Gastroesophageal sphincter (tissue), 4 donors: ENCODE results near the gene ZBTB7C. TPM values are rescaled to one million over a fixed set of nuclear protein-coding genes. Genes with fewer than 3 reads are reported as not detected.

Source experiments
- ATAC-seq: fragments of 150-250 bp; one replicate; pipeline ENCODE4 v1.9.1; 2016; ENCODE audit warnings: mild to moderate bottlenecking, moderate library complexity
- H3K27ac ChIP-seq, 4 donors: fragments of 200-600 bp; sonication (generic) in 3 of 4; 1 replicate in 3 of 4; 2 replicates in 1 of 4; pipeline ENCODE4 v1.5.1; 2016 to 2019
- H3K27me3 ChIP-seq: fragments of 200-600 bp; sonication (generic); one replicate; pipeline ENCODE4 v1.5.1; 2019
- H3K36me3 ChIP-seq, 2 donors: fragments of 200-600 bp; sonication (generic); one replicate each; pipeline ENCODE4 v1.5.1; 2019; ENCODE audit warnings: control low read depth in 1 of 2
- H3K4me1 ChIP-seq, 3 donors: fragments of 200-600 bp; sonication (generic); 1 replicate in 2 of 3; 2 replicates in 1 of 3; pipeline ENCODE4 v1.5.1; 2016 to 2019; ENCODE audit warnings: control low read depth in 2 of 3
- H3K4me3 ChIP-seq, 2 donors: fragments of 200-600 bp; sonication (generic); one replicate each; pipeline ENCODE4 v1.5.1; 2019; ENCODE audit warnings: mild to moderate bottlenecking in 1 of 2, moderate library complexity in 1 of 2
- H3K9me3 ChIP-seq, 3 donors: fragments of 200-600 bp; sonication (generic); one replicate each; pipeline ENCODE4 v1.5.1; 2017 to 2019; ENCODE audit warnings: control low read depth in 2 of 3
- EP300 ChIP-seq: sonication (generic); formaldehyde crosslinking; IDR thresholded peaks from one replicate; pipeline ENCODE4 v1.6.1; 2017; ENCODE audit warnings: antibody characterized with exemption, mild to moderate bottlenecking
- POLR2A ChIP-seq, 2 donors: fragments of 450-650 bp; IDR thresholded peaks; one replicate each; pipeline ENCODE4 v1.6.1; 2017; ENCODE audit warnings: antibody characterized with exemption in 2 of 2, mild to moderate bottlenecking in 2 of 2, moderate library complexity in 1 of 2
- POLR2AphosphoS5 ChIP-seq: sonication (generic); formaldehyde crosslinking; IDR thresholded peaks from one replicate; pipeline ENCODE4 v1.6.1; 2017; ENCODE audit warnings: antibody characterized with exemption
- WGBS, 2 donors: methylation state at CpG; one replicate each; pipeline ENCODE4 v1.1.5; 2018; ENCODE audit warnings: low coverage in 1 of 2; 5-methylcytosine and 5-hydroxymethylcytosine counted together
- total RNA-seq, 4 donors: library from RNA; depleted of rRNA; stranded (reverse); fragments of >200 nt; gene quantifications; one replicate each; pipeline ENCODE4 v1.1.0, GENCODE V29; 2016
- TF ChIP-seq, protein P1 (sequence below), 4 experiments: fragments of 200-600 bp in 2 of 4; fragments of 450-650 bp in 2 of 4; sonication (generic) in 1 of 4; IDR thresholded peaks; one replicate each; pipeline ENCODE4 v1.5.1; 2017 to 2019; ENCODE audit warnings: antibody characterized with exemption in 4 of 4, mild to moderate bottlenecking in 2 of 4, moderate library complexity in 2 of 4

Gene ZBTB7C
- total RNA-seq, 4 donors from 2014 or later: 7.8 to 15.4 (median 11.8) TPM

DNA sequence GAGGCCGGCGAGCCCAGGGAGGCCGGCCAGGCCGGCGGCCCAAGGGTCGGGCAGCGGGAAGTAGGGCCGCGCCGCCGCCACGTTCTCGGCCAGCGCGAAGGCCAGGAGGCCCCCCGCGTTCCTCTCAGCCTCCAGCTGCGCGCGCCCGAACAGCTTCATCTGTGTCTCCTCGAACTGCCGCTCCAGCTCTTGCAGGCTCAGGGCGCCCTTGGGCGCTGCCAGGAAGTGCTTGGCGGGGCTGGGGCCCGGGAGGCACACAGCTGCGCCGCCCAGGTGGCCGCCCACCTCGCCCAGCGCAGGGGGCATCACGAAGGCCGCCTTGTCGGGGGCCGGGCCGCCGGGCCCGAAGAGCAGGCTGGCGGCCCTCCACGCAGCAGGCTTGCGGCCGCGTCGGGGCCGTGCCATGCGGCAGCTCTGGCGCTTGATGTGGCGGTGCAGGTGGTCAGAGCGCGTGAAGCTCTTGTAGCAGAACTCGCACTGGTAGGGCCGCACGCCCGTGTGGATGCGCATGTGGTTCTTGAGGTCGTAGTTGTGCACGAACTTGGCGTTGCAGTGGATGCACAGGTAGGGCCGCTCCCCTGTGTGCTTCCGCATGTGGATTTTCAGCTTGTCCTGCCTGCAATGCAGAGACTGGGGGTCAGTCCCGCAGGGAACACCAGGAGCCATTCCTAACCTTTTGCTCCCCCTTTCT is 379.7 kb downstream of the ZBTB7C start:
- Histone ChIP-seq H3K36me3 (no peaks in the 10 kb centered on the region), H3K4me1 (peaks cover 0 to 33% (median 9%) of the 10 kb centered on the region in 3 donors), H3K27me3 (no peaks in the 10 kb centered on the region), H3K9me3 (no peaks in the 10 kb centered on the region), H3K27ac (no peak overlapping the region), H3K4me3 (no peak overlapping the region)
- ATAC-seq: no peak
- TF ChIP-seq EP300 (no peak), POLR2AphosphoS5 (no peak), POLR2A (IDR thresholded peaks at IDR 0.05) (no peak)
- TF ChIP-seq, protein P1, sequence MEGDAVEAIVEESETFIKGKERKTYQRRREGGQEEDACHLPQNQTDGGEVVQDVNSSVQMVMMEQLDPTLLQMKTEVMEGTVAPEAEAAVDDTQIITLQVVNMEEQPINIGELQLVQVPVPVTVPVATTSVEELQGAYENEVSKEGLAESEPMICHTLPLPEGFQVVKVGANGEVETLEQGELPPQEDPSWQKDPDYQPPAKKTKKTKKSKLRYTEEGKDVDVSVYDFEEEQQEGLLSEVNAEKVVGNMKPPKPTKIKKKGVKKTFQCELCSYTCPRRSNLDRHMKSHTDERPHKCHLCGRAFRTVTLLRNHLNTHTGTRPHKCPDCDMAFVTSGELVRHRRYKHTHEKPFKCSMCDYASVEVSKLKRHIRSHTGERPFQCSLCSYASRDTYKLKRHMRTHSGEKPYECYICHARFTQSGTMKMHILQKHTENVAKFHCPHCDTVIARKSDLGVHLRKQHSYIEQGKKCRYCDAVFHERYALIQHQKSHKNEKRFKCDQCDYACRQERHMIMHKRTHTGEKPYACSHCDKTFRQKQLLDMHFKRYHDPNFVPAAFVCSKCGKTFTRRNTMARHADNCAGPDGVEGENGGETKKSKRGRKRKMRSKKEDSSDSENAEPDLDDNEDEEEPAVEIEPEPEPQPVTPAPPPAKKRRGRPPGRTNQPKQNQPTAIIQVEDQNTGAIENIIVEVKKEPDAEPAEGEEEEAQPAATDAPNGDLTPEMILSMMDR (IDR thresholded peaks at IDR 0.05): no peak
- 89 to 100% methylated on average over 1 to 3 of the region's 62 CpGs for whole genome bisulfite sequencing, 2 donors

DNA sequence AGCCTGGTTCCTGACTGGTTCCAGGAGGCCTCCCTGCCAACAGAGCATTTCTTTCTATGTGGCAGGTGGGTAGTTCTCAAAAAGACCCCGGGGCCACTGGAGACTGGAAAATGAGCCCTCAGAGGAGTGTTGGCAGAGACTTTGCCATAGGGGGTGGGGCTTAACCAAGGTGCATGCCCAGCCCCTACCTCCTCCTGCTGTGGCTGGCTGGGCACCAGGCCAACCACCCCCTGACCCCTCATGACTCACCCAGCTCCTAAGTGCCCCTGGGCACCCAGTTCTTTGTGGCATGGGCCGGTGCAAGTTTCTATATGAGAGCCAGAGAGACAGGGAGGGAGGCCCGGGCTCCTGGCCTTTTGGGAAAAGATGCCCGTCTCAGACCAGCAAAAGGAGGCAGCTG is 380.5 kb downstream of the ZBTB7C start:
- Histone ChIP-seq H3K4me1 (peaks cover 0 to 41% (median 12%) of the 10 kb centered on the region in 3 donors), H3K9me3 (no peaks in the 10 kb centered on the region), H3K27me3 (no peaks in the 10 kb centered on the region), H3K36me3 (no peaks in the 10 kb centered on the region), H3K4me3 (no peak overlapping the region), H3K27ac (no peak overlapping the region)
- ATAC-seq: no peak
- TF ChIP-seq POLR2AphosphoS5 (no peak), POLR2A (IDR thresholded peaks at IDR 0.05) (no peak), EP300 (no peak)
- TF ChIP-seq, protein P1 (IDR thresholded peaks at IDR 0.05): no peak
- 83 to 92% methylated on average over 1 to 2 of the region's 4 CpGs for WGBS, 2 donors

DNA sequence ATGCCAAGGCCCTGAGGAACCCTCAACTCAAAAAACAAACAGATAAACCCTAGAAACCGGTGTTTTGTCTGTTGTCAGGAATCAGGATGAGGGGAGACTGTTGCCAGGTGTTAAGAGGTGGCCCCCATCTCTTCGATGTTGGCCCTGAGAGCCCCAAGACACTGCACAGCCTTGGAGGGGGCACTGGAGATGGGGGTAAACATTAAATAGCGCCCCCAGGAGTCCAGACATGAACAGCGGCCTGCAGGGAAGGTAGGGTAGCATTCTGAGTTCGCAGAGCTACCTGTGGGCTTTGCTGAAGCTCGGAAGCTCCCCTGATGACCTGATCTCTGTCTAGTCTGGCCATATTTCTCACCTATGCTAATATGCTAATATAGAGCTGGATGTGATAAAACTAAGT is 381.1 kb downstream of the ZBTB7C start:
- no peaks in the 10 kb centered on the region for H3K27me3 ChIP-seq
- no peak overlapping the region for H3K4me3 ChIP-seq
- H3K4me1 ChIP-seq: peaks cover 0 to 47% (median 18%) of the 10 kb centered on the region in 3 donors
- H3K27ac ChIP-seq: peak overlapping the region in 3 of 4 donors; percentile 11 to 63 (median 60)
- H3K36me3 ChIP-seq: no peaks in the 10 kb centered on the region
- TF ChIP-seq POLR2A (IDR thresholded peaks at IDR 0.05) (no peak), POLR2AphosphoS5 (no peak), EP300 (no peak)
- TF ChIP-seq, protein P1 (IDR thresholded peaks at IDR 0.05): no peak
- H3K9me3 ChIP-seq: no peaks in the 10 kb centered on the region
- no peak for ATAC-seq
- 100% methylated on average over 1 to 3 of the region's 6 CpGs for WGBS, 2 donors

DNA sequence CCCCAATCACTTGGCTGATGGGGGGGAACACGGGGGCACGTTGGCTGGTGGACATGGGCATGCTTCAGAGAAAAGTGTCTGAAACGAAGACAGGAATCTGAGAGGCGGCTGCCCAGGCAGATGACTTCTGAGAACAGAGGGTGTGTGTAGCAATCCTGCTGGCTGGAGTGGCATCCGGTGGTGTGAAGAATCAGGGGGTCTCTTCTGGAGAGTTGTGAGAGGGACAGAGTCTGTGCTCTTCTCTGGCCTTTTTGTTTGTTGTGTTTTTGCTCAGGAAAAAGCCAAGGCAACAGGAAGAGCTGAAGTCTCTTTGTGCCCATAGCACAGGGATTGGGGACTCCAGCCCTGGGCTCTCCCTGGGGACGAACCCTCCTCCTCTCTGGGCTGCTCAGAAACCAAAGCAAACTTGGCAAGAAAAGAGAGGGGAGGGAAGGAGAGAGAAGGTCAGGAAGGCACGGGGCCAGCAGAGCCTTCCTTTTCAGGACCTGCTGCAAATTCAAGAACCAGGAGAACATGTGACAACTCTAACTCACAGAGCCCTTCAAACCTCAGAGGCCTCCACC is 381.7 kb downstream of the ZBTB7C start:
- H3K27ac ChIP-seq: peak overlapping the region in 3 of 4 donors; percentile 11 to 63 (median 60)
- TF ChIP-seq POLR2AphosphoS5 (no peak), POLR2A (IDR thresholded peaks at IDR 0.05) (no peak), EP300 (no peak)
- TF ChIP-seq, protein P1 (IDR thresholded peaks at IDR 0.05): no peak
- H3K9me3 ChIP-seq: no peaks in the 10 kb centered on the region
- H3K4me1 ChIP-seq: peaks cover 0 to 53% (median 18%) of the 10 kb centered on the region in 3 donors
- no peak overlapping the region for H3K4me3 ChIP-seq
- WGBS, 2 donors: 32 to 42% methylated on average over 5 to 7 of the region's 7 CpGs
- ATAC-seq: peak; percentile 44
- H3K36me3 ChIP-seq: no peaks in the 10 kb centered on the region
- no peaks in the 10 kb centered on the region for H3K27me3 ChIP-seq

DNA sequence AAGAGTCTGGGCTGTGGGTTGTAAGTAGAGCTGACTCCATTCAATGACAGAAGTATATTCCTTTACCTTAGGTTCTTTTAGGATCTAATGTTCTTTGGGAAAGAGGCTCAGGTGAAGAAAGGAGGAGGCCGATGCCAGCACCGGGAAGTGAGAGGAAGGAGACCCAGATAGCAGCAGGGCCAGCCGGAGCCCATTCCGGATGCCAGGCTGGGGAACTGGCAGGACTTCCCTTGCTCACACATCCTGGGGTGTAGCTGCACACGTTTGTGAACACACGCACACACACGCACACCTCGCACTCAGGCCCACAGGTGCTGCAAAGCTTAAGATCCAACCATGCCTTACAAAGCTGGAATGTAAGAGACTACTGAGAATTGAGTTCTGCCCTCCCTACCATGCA is 383.0 kb downstream of the ZBTB7C start:
- Histone ChIP-seq H3K9me3 (no peaks in the 10 kb centered on the region), H3K4me3 (no peak overlapping the region), H3K27me3 (peaks cover 11% of the 10 kb centered on the region), H3K27ac (no peak overlapping the region), H3K4me1 (peaks cover 0 to 51% (median 18%) of the 10 kb centered on the region in 3 donors), H3K36me3 (no peaks in the 10 kb centered on the region)
- ATAC-seq: no peak
- 89% methylated on average over 3 of the region's 8 CpGs; no CpG with 5 or more reads in 1 of the 2 donors for WGBS, 2 donors
- no peak for TF ChIP-seq POLR2AphosphoS5
- TF ChIP-seq POLR2A (IDR thresholded peaks at IDR 0.05): no peak
- TF ChIP-seq, protein P1 (IDR thresholded peaks at IDR 0.05): no peak
- TF ChIP-seq EP300: no peak
